Stimulated activated CD4-positive, alpha-beta T cell treated with anti-CD3 and anti-CD28 coated beads, Interleukin-2, amount 100 ng/mL, for 4 hours (primary cell): Measurements from ENCODE around the gene MT3.
A peak's percentile ranks its signal among the peaks of the same experiment; 100 is the strongest.

Source experiments
- DNase-seq: peaks from one replicate; pipeline ENCODE4 v3.0.0-alpha.2; 2020; ENCODE audit warnings: low read depth

Gene MT3

GRCh38 chr16:56589141-56590039 lies at the start of gene MT3:
MT3 (plus strand) TSS chr16:56589528; CDS start chr16:56589591, 63 bp downstream.
- peak; percentile 19 for DNase-seq

GRCh38 chr16:56539656-56540055 lies 49.7 kb upstream of the MT3 start:
- no peak for DNase-seq

GRCh38 chr16:56542039-56542438 lies 47.3 kb upstream of the MT3 start:
- DNase-seq, result no peak

GRCh38 chr16:56547120-56547948 lies 42.0 kb upstream of the MT3 start:
- no peak for DNase-seq

GRCh38 chr16:56547949-56548567 lies 41.3 kb upstream of the MT3 start:
- no peak for DNase-seq

GRCh38 chr16:56549161-56549560 lies 40.2 kb upstream of the MT3 start:
- DNase-seq, result no peak

- DNase-seq, result no peak
Observed at GRCh38 chr16:56549744-56550385, 39.5 kb upstream of the MT3 start.

- no peak for DNase-seq
Observed at GRCh38 chr16:56551796-56552738, 37.3 kb upstream of the MT3 start.

GRCh38 chr16:56554441-56554840 lies 34.9 kb upstream of the MT3 start:
- DNase-seq, result no peak

- no peak for DNase-seq
Observed at GRCh38 chr16:56558024-56558747, 31.1 kb upstream of the MT3 start.

- DNase-seq, result no peak
Observed at GRCh38 chr16:56559109-56559508, 30.2 kb upstream of the MT3 start.

GRCh38 chr16:56560447-56560846 lies 28.9 kb upstream of the MT3 start:
- no peak for DNase-seq

GRCh38 chr16:56561126-56561525 lies 28.2 kb upstream of the MT3 start:
- DNase-seq, result no peak

GRCh38 chr16:56564793-56565477 lies 24.4 kb upstream of the MT3 start, which contains the start of gene MT4:
MT4 (plus strand) TSS chr16:56565073; CDS start chr16:56565129, 56 bp downstream.
- DNase-seq, result no peak

GRCh38 chr16:56569971-56570370 lies 19.4 kb upstream of the MT3 start:
- no peak for DNase-seq

- DNase-seq, result no peak
Observed at GRCh38 chr16:56571525-56571924, 17.8 kb upstream of the MT3 start.

- no peak for DNase-seq
Observed at GRCh38 chr16:56574625-56575024, 14.7 kb upstream of the MT3 start.

GRCh38 chr16:56576585-56577299 lies 12.6 kb upstream of the MT3 start:
- DNase-seq, result peak; percentile 77

GRCh38 chr16:56577300-56577625 lies 12.1 kb upstream of the MT3 start:
- no peak for DNase-seq
